ENCODE measurements around the gene NIPSNAP3A. TPM values are rescaled to one million over a fixed set of nuclear protein-coding genes. Genes with fewer than 3 reads are reported as not detected.

The NIPSNAP3A gene
- total and polyA plus RNA-seq, 2 of the 8 experiments (the other 6 are each of a cell fraction or from before 2014, with no cell fraction given) = 9.3 to 9.4 TPM

DNA sequence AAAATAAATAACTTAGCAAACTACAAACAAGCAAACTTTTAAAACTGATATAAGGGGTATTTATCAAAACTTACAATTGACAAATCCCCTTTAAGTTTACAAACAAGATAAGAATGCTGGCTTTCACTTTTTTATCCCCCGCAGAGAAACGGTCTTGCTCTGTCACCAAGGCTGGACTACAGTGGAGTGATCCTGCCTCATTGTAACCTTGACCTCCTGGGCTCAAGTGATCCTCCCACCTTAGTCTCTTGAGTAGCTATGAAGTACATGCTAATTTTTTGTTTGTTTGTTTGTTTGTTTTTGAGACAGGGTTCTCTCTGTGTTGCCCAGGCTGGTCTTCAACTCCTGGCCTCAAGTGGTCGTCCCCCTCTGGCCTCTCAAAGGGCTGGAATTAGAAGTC lies 9.0 kb upstream of the NIPSNAP3A start:
- H2BK12ac ChIP-seq (ENCODE audit: low read depth, low read length) = no peak overlapping the region
- H4K20me1 ChIP-seq (replicated peaks in 1 of 2; ENCODE audit: control insufficient read depth in 1 of 2, insufficient read depth in 2 of 2, low read length in 2 of 2) = no peaks in the 10 kb centered on the region
- no peak overlapping the region for H2BK15ac ChIP-seq (ENCODE audit: low read length)
- H3K4me3 ChIP-seq (ENCODE audit: extremely low read depth in 1 of 4, insufficient read depth in 2 of 4, low read depth in 3 of 4, low read length in 4 of 4) = no peak overlapping the region
- no peak overlapping the region for H2BK5ac ChIP-seq (ENCODE audit: low read depth, low read length)
- H2BK120ac ChIP-seq (replicated peaks; ENCODE audit: low read depth, low read length) = no peak overlapping the region
- no peak overlapping the region for H3K56ac ChIP-seq (replicated peaks; ENCODE audit: insufficient read length, low read depth, low read length)
- CTCF ChIA-PET (ENCODE audit: partially characterized antibody) = no interaction called here
- WGBS, 2 experiments (ENCODE audit: extremely low coverage in 1 of 2, insufficient coverage in 1 of 2, insufficient read length in 1 of 2, insufficient replicate concordance in 2 of 2, low coverage in 1 of 2, low lambda C conversion rate in 2 of 2, missing lambda C conversion rate in 1 of 2) = 95% methylated on average over 2 of the region's 3 CpGs; no CpG with 5 or more reads in 1 of the 2 experiments
- H3K14ac ChIP-seq (ENCODE audit: insufficient read length) = no peak overlapping the region
- no peak overlapping the region for H3K27ac ChIP-seq (ENCODE audit: low read depth, low read length)
- H3K4me2 ChIP-seq (ENCODE audit: insufficient read depth in 1 of 2, low read depth in 2 of 2, low read length in 2 of 2) = no peak overlapping the region
- no peak overlapping the region for H3K23ac ChIP-seq (ENCODE audit: insufficient read length)
- no peak overlapping the region for H2AFZ ChIP-seq (ENCODE audit: low read length)
- no peak overlapping the region for H2BK20ac ChIP-seq (ENCODE audit: low read length)
- H3K36me3 ChIP-seq (ENCODE audit: control insufficient read depth in 2 of 4, insufficient read depth in 4 of 4, low read length in 3 of 4) = no peaks in the 10 kb centered on the region
- no peak overlapping the region for H3K18ac ChIP-seq (ENCODE audit: extremely low read depth, low read length)
- H3K79me1 ChIP-seq (ENCODE audit: low read depth, low read length) = no peaks in the 10 kb centered on the region
- DNase-seq (ENCODE audit: low read depth in 1 of 2, low spot score in 2 of 2) = no peak
- H3K4ac ChIP-seq (replicated peaks; ENCODE audit: insufficient read length, low read depth, low read length) = no peak overlapping the region
- no peaks in the 10 kb centered on the region for H3K9me3 ChIP-seq (ENCODE audit: insufficient read depth in 2 of 2, low read depth in 1 of 2, low read length in 1 of 2)
- H2AK5ac ChIP-seq (ENCODE audit: low read depth, low read length) = no peak overlapping the region
- H4K91ac ChIP-seq (replicated peaks; ENCODE audit: insufficient read length, low read length) = no peak overlapping the region
- H3K27me3 ChIP-seq (replicated peaks in 1 of 4; ENCODE audit: control insufficient read depth in 3 of 4, extremely low read depth in 1 of 4, insufficient read depth in 3 of 4, low read length in 3 of 4) = no peaks in the 10 kb centered on the region
- no peaks in the 10 kb centered on the region for H3K23me2 ChIP-seq (ENCODE audit: low read depth, low read length)
- POLR2A ChIA-PET (ENCODE audit: partially characterized antibody) = no interaction called here
- FAIRE-seq = no peak
- no peaks in the 10 kb centered on the region for H3K4me1 ChIP-seq (replicated peaks in 1 of 4; ENCODE audit: control insufficient read depth in 3 of 4, insufficient read depth in 4 of 4, low read length in 3 of 4)
- H3K79me2 ChIP-seq (ENCODE audit: control insufficient read depth in 1 of 2, insufficient read depth in 2 of 2, low read length in 2 of 2) = no peaks in the 10 kb centered on the region
- no peak overlapping the region for H4K5ac ChIP-seq (ENCODE audit: insufficient read length, low read depth, low read length)
- TF ChIP-seq CEBPB (IDR thresholded peaks at IDR 0.05; ENCODE audit: low read depth, low read length) = no peak
- no peak for TF ChIP-seq EGR1 (IDR thresholded peaks at IDR 0.05; ENCODE audit: borderline replicate concordance, low read depth, low read length)
- no peak for TF ChIP-seq JUND (IDR thresholded peaks at IDR 0.05; ENCODE audit: low read length)
- TF ChIP-seq SAP30 (IDR thresholded peaks at IDR 0.05; ENCODE audit: insufficient read depth, insufficient replicate concordance, low read length) = no peak
- TF ChIP-seq SIX5 (IDR thresholded peaks at IDR 0.05; ENCODE audit: low read depth, low read length) = no peak
- no peak for TF ChIP-seq RFX5 (IDR thresholded peaks at IDR 0.05; ENCODE audit: borderline replicate concordance, low read depth, low read length)
- no peak for TF ChIP-seq TAF7 (optimal IDR thresholded peaks at IDR 0.05; ENCODE audit: borderline replicate concordance, low read depth, low read length)
- no peak for TF ChIP-seq PHF8 (conservative IDR thresholded peaks at IDR 0.05; ENCODE audit: low read depth, low read length)
- TF ChIP-seq MAFK (IDR thresholded peaks at IDR 0.05; ENCODE audit: low read depth, low read length) = no peak
- no peak for TF ChIP-seq TBP (IDR thresholded peaks at IDR 0.05; ENCODE audit: low read depth, low read length)
- no peak overlapping the region for H4K8ac ChIP-seq (ENCODE audit: extremely low read depth, insufficient read depth, low read length)
- no peak overlapping the region for H3K9ac ChIP-seq (replicated peaks in 1 of 4; ENCODE audit: extremely low read depth in 1 of 4, low read depth in 3 of 4, low read length in 3 of 4)
